Upper lobe of left lung (tissue), 4 donors: ENCODE results near the gene SLC29A3.

Source experiments
- EP300 ChIP-seq, 4 donors: sonication (generic); formaldehyde crosslinking; IDR thresholded peaks; one replicate each; pipeline ENCODE4 v1.5.1; 2017; ENCODE audit warnings: antibody characterized with exemption in 4 of 4, control low read depth in 2 of 4
- POLR2A ChIP-seq, 4 donors: fragments of 450-650 bp; IDR thresholded peaks; one replicate each; pipeline ENCODE4 v1.5.1; 2016 to 2017; ENCODE audit warnings: antibody characterized with exemption in 4 of 4, mild to moderate bottlenecking in 2 of 4
- POLR2AphosphoS5 ChIP-seq, 2 donors: sonication (generic); formaldehyde crosslinking; IDR thresholded peaks; one replicate each; pipeline ENCODE4 v1.5.1; 2017; ENCODE audit warnings: antibody characterized with exemption in 2 of 2
- TF ChIP-seq, protein P1 (sequence below), 6 experiments: fragments of 450-650 bp in 4 of 6; fragments of 200-600 bp in 2 of 6; sonication (generic) in 2 of 6; IDR thresholded peaks; one replicate each; pipeline ENCODE4 v1.5.1; 2016 to 2019; ENCODE audit warnings: antibody characterized with exemption in 6 of 6

DNA sequence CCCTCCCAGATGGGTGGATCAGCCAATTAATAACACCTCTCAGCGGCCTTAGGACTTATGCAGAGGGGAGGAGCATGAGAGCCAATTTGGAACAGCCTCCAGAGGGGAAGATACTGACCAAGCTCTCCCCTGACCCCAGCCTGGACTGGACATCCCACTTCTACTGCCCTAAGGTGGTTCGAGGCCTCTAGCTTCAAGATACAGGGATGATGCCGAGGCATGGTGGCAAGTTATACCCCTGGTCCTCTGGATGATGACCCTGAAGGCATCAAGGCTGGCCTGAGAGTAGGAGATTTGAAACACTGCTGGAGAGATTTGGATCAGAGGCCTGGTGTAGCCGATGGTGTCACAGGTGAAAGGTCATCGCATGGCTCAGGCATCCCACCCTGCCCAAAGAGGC is 80.9 kb downstream of the SLC29A3 start:
- TF ChIP-seq, protein P1, sequence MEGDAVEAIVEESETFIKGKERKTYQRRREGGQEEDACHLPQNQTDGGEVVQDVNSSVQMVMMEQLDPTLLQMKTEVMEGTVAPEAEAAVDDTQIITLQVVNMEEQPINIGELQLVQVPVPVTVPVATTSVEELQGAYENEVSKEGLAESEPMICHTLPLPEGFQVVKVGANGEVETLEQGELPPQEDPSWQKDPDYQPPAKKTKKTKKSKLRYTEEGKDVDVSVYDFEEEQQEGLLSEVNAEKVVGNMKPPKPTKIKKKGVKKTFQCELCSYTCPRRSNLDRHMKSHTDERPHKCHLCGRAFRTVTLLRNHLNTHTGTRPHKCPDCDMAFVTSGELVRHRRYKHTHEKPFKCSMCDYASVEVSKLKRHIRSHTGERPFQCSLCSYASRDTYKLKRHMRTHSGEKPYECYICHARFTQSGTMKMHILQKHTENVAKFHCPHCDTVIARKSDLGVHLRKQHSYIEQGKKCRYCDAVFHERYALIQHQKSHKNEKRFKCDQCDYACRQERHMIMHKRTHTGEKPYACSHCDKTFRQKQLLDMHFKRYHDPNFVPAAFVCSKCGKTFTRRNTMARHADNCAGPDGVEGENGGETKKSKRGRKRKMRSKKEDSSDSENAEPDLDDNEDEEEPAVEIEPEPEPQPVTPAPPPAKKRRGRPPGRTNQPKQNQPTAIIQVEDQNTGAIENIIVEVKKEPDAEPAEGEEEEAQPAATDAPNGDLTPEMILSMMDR (IDR thresholded peaks at IDR 0.05): no peak
- TF ChIP-seq POLR2A (IDR thresholded peaks at IDR 0.05): no peak
- TF ChIP-seq EP300 (IDR thresholded peaks at IDR 0.05): no peak
- TF ChIP-seq POLR2AphosphoS5 (IDR thresholded peaks at IDR 0.05): no peak
